ENCODE measurements around the gene FBXL17. TPM values are rescaled to one million over a fixed set of nuclear protein-coding genes. Genes with fewer than 3 reads are reported as not detected.

Gene FBXL17
- total RNA-seq, 1 donor from 2014 or later = 15.9 TPM

- Mint-ChIP-seq H3K4me1 (ENCODE audit: low read depth) (peaks cover 6% of the 10 kb centered on the region), H3K36me3 (ENCODE audit: insufficient read depth) (peaks cover 3% of the 10 kb centered on the region), H3K9me3 (ENCODE audit: low read depth) (no peaks in the 10 kb centered on the region), H3K4me3 (ENCODE audit: low read depth) (no peak overlapping the region), H3K27ac (peak overlapping the region; percentile 47), H3K27me3 (no peaks in the 10 kb centered on the region)
- DNase-seq (ENCODE audit: low spot score, unreplicated experiment) = no peak
- no peak for TF ChIP-seq CTCF (IDR thresholded peaks at IDR 0.05; ENCODE audit: unreplicated experiment)
Observed at GRCh38 chr5:108344103-108344822, 37.6 kb downstream of the FBXL17 start.

- no peak overlapping the region for H3K4me3 Mint-ChIP-seq (ENCODE audit: low read depth)
- TF ChIP-seq CTCF (IDR thresholded peaks at IDR 0.05; ENCODE audit: unreplicated experiment) = no peak
- H3K4me1 Mint-ChIP-seq (ENCODE audit: low read depth) = peaks cover 6% of the 10 kb centered on the region
- H3K36me3 Mint-ChIP-seq (ENCODE audit: insufficient read depth) = peaks cover 1% of the 10 kb centered on the region
- H3K27me3 Mint-ChIP-seq = no peaks in the 10 kb centered on the region
- H3K9me3 Mint-ChIP-seq (ENCODE audit: low read depth) = no peaks in the 10 kb centered on the region
- DNase-seq (ENCODE audit: low spot score, unreplicated experiment) = no peak
- H3K27ac Mint-ChIP-seq = no peak overlapping the region
Observed at GRCh38 chr5:108341866-108342265, 40.0 kb downstream of the FBXL17 start.

- H3K27me3 Mint-ChIP-seq = no peaks in the 10 kb centered on the region
- no peak for TF ChIP-seq CTCF (IDR thresholded peaks at IDR 0.05; ENCODE audit: unreplicated experiment)
- H3K4me3 Mint-ChIP-seq (ENCODE audit: low read depth) = no peak overlapping the region
- peaks cover 1% of the 10 kb centered on the region for H3K36me3 Mint-ChIP-seq (ENCODE audit: insufficient read depth)
- H3K4me1 Mint-ChIP-seq (ENCODE audit: low read depth) = peaks cover 6% of the 10 kb centered on the region
- no peak for DNase-seq (ENCODE audit: low spot score, unreplicated experiment)
- no peaks in the 10 kb centered on the region for H3K9me3 Mint-ChIP-seq (ENCODE audit: low read depth)
- H3K27ac Mint-ChIP-seq = no peak overlapping the region
Observed at GRCh38 chr5:108340131-108340530, 41.8 kb downstream of the FBXL17 start.

GRCh38 chr5:108339220-108339619 lies 42.7 kb downstream of the FBXL17 start:
- Mint-ChIP-seq H3K36me3 (ENCODE audit: insufficient read depth) (peaks cover 1% of the 10 kb centered on the region), H3K4me1 (ENCODE audit: low read depth) (peaks cover 5% of the 10 kb centered on the region), H3K4me3 (ENCODE audit: low read depth) (no peak overlapping the region), H3K27me3 (no peaks in the 10 kb centered on the region), H3K9me3 (ENCODE audit: low read depth) (no peaks in the 10 kb centered on the region), H3K27ac (no peak overlapping the region)
- no peak for DNase-seq (ENCODE audit: low spot score, unreplicated experiment)
- no peak for TF ChIP-seq CTCF (IDR thresholded peaks at IDR 0.05; ENCODE audit: unreplicated experiment)

- no peak for TF ChIP-seq CTCF (IDR thresholded peaks at IDR 0.05; ENCODE audit: unreplicated experiment)
- Mint-ChIP-seq H3K36me3 (ENCODE audit: insufficient read depth) (no peaks in the 10 kb centered on the region), H3K4me3 (ENCODE audit: low read depth) (no peak overlapping the region), H3K4me1 (ENCODE audit: low read depth) (no peaks in the 10 kb centered on the region), H3K27me3 (no peaks in the 10 kb centered on the region), H3K9me3 (ENCODE audit: low read depth) (no peaks in the 10 kb centered on the region), H3K27ac (no peak overlapping the region)
- no peak for DNase-seq (ENCODE audit: low spot score, unreplicated experiment)
Observed at GRCh38 chr5:108334225-108334624, 47.7 kb downstream of the FBXL17 start.
